ENCODE measurements around the gene FAM83F. TPM values are rescaled to one million over a fixed set of nuclear protein-coding genes. Genes with fewer than 3 reads are reported as not detected.

FAM83F gene
- 0.18 TPM in 1 of 2 replicates, not detected in the other for total RNA-seq

GRCh38 chr22:39994566-39995392 lies at the start of gene FAM83F:
TSS of gene FAM83F (plus strand) at chr22:39994954. CDS start at chr22:39995043, 89 bp downstream.

DNA sequence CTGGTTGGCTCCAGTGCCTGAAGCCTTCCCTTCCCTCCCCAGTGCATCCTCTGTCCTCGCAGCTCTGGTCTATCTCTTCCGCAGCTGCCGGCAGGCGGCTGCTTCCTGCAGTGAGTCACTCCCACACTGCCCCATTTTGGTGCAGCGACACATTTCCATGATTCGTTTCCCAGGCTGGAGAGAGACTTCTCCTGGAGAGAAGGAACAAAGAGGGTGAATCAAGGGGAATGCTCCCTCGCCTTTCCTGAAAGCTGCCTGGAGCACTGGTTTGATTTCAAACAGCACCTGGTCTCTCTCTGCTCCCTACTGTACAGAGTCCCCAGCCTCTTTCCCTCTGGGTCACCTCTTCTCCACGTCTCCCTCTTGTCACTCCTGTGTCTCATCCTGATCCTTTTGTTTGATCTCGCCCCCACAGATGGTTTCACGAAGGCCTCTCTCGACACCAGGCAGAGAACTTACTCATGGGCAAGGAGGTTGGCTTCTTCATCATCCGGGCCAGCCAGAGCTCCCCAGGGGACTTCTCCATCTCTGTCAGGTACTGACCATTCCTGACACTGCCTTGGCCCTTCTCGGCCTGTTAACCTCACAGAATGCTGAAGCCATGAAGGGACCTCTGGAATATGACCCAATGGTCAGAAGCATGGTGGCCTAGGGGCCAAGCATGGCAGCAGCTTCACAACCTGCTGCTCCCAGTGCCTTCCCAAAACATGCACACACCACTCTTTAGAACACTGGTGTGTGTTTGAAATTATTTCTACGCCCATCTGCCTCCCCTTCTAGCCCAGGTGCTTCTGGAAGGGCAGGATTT lies 34.9 kb upstream of the FAM83F start, which contains the start of gene TMA7B:
Gene TMA7B, plus strand, starts transcription at position 758 of the 808 bp plus-strand sequence. CDS start 3,978 bp downstream, outside the sequence.

Other genes with a start within 250 kb of the FAM83F start
- gene ENTHD1, start 101.2 kb upstream of the FAM83F start, total RNA-seq = not detected in 2 replicates
- not detected in 2 replicates for gene GRAP2, start 93.9 kb upstream of the FAM83F start, total RNA-seq
- not detected in 2 replicates for gene TMA7B, start 34.6 kb upstream of the FAM83F start, total RNA-seq
- gene TNRC6B, start 183.0 kb downstream of the FAM83F start, total RNA-seq = 6.5 and 13.6 TPM in 2 replicates

Measured in cardiac atrium fibroblast (primary cell).